ENCODE data around the gene KCNQ5. TPM values are rescaled to one million over a fixed set of nuclear protein-coding genes. Genes with fewer than 3 reads are reported as not detected.

KCNQ5 gene
- polyA plus RNA-seq, 3 donors = not detected

DNA sequence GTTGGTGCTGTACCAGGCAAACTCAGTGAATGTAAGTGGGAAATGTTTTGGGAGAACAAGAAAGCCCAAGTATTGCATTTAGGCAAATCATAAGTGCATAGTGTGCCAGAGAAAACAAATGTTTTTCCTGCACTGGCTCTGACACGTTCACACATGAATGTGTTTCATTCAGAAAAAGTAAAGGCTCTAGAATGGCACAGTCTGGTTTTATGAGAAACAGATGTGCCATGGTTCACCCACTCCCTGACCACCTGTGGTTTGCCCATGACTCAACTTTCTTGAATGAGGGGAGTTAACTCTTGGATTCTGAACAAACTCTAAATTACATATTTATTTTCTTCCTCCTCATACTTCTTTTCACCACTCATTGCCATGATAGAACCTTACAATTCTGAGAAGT is 126.9 kb downstream of the KCNQ5 start:
- H3K4me1 Mint-ChIP-seq = no peaks in the 10 kb centered on the region
- TF ChIP-seq, protein P1, sequence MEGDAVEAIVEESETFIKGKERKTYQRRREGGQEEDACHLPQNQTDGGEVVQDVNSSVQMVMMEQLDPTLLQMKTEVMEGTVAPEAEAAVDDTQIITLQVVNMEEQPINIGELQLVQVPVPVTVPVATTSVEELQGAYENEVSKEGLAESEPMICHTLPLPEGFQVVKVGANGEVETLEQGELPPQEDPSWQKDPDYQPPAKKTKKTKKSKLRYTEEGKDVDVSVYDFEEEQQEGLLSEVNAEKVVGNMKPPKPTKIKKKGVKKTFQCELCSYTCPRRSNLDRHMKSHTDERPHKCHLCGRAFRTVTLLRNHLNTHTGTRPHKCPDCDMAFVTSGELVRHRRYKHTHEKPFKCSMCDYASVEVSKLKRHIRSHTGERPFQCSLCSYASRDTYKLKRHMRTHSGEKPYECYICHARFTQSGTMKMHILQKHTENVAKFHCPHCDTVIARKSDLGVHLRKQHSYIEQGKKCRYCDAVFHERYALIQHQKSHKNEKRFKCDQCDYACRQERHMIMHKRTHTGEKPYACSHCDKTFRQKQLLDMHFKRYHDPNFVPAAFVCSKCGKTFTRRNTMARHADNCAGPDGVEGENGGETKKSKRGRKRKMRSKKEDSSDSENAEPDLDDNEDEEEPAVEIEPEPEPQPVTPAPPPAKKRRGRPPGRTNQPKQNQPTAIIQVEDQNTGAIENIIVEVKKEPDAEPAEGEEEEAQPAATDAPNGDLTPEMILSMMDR (IDR thresholded peaks at IDR 0.05) = no peak
- H3K36me3 Mint-ChIP-seq = no peaks in the 10 kb centered on the region
- H3K4me1 ChIP-seq (ENCODE audit: control insufficient read depth in 1 of 2, insufficient read depth in 2 of 2, low read length in 2 of 2) = no peaks in the 10 kb centered on the region
- H3K27ac Mint-ChIP-seq = no peak overlapping the region
- H4K20me1 ChIP-seq (ENCODE audit: insufficient read depth, low read length) = no peaks in the 10 kb centered on the region
- no peak overlapping the region for H3K4me3 ChIP-seq (replicated peaks in 1 of 3; ENCODE audit: low read depth in 2 of 3, low read length in 3 of 3)
- no peak overlapping the region for H3K4me3 Mint-ChIP-seq
- no peak overlapping the region for H3K27ac ChIP-seq (ENCODE audit: low read depth in 1 of 2, low read length in 2 of 2)
- WGBS (ENCODE audit: insufficient coverage) = 20% methylated on average over 1 of the region's 1 CpG
- H3K79me2 ChIP-seq (ENCODE audit: insufficient read depth, low read length) = no peaks in the 10 kb centered on the region
- H3K4me2 ChIP-seq (replicated peaks; ENCODE audit: extremely low read depth, low read length, poor library complexity, severe bottlenecking) = no peak overlapping the region
- intact Hi-C loops (cut with micrococcal nuclease) = no loop called here
- H3K27me3 Mint-ChIP-seq (ENCODE audit: low read depth in 3 of 3) = no peaks in the 10 kb centered on the region
- H3K9ac ChIP-seq (ENCODE audit: insufficient read depth, low read length, poor library complexity, severe bottlenecking) = no peak overlapping the region
- peaks cover 0 to 3% (median 0%) of the 10 kb centered on the region in 7 donors for H3K9me3 Mint-ChIP-seq
- no peak overlapping the region for H2AFZ ChIP-seq (ENCODE audit: insufficient read depth, low read depth, low read length, poor library complexity, severe bottlenecking)
- H3K27me3 ChIP-seq (ENCODE audit: control insufficient read depth in 2 of 2, insufficient read depth in 2 of 2, low read length in 2 of 2) = no peaks in the 10 kb centered on the region
- H3K9me3 ChIP-seq (replicated peaks in 1 of 2; ENCODE audit: control insufficient read depth in 1 of 2, insufficient read depth in 1 of 2, low read length in 2 of 2) = no peaks in the 10 kb centered on the region
- no peak for DNase-seq
- no peaks in the 10 kb centered on the region for H3K36me3 ChIP-seq (replicated peaks in 1 of 2; ENCODE audit: control insufficient read depth in 1 of 2, insufficient read depth in 2 of 2, low read length in 2 of 2)

DNA sequence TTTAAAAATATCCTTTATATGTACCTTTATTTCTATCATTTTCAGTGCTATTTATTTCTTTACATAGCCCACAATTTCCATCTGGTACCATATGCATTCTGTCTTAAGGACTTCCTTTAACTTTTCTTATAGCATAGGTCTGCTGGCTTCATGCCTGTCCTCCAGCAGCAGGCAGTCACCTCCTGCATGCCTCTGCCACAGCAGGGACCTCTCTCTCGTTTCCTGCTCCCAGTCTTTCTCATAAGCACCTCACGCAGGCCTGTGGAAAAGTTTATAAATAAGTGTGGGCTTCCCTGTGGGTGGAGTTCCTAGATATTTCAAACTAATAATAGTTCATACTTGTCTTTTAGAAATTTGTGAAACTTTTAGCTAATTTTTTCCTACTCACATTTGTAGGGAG is 133.9 kb downstream of the KCNQ5 start:
- H2AFZ ChIP-seq (ENCODE audit: insufficient read depth, low read depth, low read length, poor library complexity, severe bottlenecking) = no peak overlapping the region
- no peaks in the 10 kb centered on the region for H3K27me3 Mint-ChIP-seq (ENCODE audit: low read depth in 3 of 3)
- H3K9me3 ChIP-seq (replicated peaks in 1 of 2; ENCODE audit: control insufficient read depth in 1 of 2, insufficient read depth in 1 of 2, low read length in 2 of 2) = no peaks in the 10 kb centered on the region
- no CpG with 5 or more reads among the region's 2 CpGs for WGBS (ENCODE audit: insufficient coverage)
- H3K27me3 ChIP-seq (ENCODE audit: control insufficient read depth in 2 of 2, insufficient read depth in 2 of 2, low read length in 2 of 2) = no peaks in the 10 kb centered on the region
- no peak overlapping the region for H3K4me3 ChIP-seq (replicated peaks in 1 of 3; ENCODE audit: low read depth in 2 of 3, low read length in 3 of 3)
- no peak overlapping the region for H3K4me2 ChIP-seq (replicated peaks; ENCODE audit: extremely low read depth, low read length, poor library complexity, severe bottlenecking)
- peaks cover 0 to 4% (median 3%) of the 10 kb centered on the region in 7 donors for H3K9me3 Mint-ChIP-seq
- no peak overlapping the region for H3K27ac ChIP-seq (ENCODE audit: low read depth in 1 of 2, low read length in 2 of 2)
- no peaks in the 10 kb centered on the region for H3K4me1 Mint-ChIP-seq
- no peaks in the 10 kb centered on the region for H4K20me1 ChIP-seq (ENCODE audit: insufficient read depth, low read length)
- H3K4me1 ChIP-seq (ENCODE audit: control insufficient read depth in 1 of 2, insufficient read depth in 2 of 2, low read length in 2 of 2) = no peaks in the 10 kb centered on the region
- H3K36me3 ChIP-seq (replicated peaks in 1 of 2; ENCODE audit: control insufficient read depth in 1 of 2, insufficient read depth in 2 of 2, low read length in 2 of 2) = no peaks in the 10 kb centered on the region
- intact Hi-C loops (cut with micrococcal nuclease) = no loop called here
- DNase-seq = no peak
- H3K79me2 ChIP-seq (ENCODE audit: insufficient read depth, low read length) = no peaks in the 10 kb centered on the region
- TF ChIP-seq, protein P1 (IDR thresholded peaks at IDR 0.05) = no peak
- H3K9ac ChIP-seq (ENCODE audit: insufficient read depth, low read length, poor library complexity, severe bottlenecking) = no peak overlapping the region
- H3K36me3 Mint-ChIP-seq = no peaks in the 10 kb centered on the region
- H3K4me3 Mint-ChIP-seq = no peak overlapping the region
- no peak overlapping the region for H3K27ac Mint-ChIP-seq

Data from CD14-positive monocyte (primary cell).